Skin of body (tissue), 2 donors: ENCODE data around the gene REEP1. TPM values are rescaled to one million over a fixed set of nuclear protein-coding genes. Genes with fewer than 3 reads are reported as not detected.

Source experiments
- DNase-seq: peaks from one replicate; lab custom pipeline; 2025; lab: John Stamatoyannopoulos, UW
- total RNA-seq: library from RNA; depleted of rRNA; stranded (reverse); fragments of >200 nt; gene quantifications from one replicate; pipeline ENCODE4 v1.2.3, GENCODE V29; 2014

REEP1 gene
- total RNA-seq, result 3.9 TPM

- DNase-seq, result no peak
Measured at GRCh38 chr2:86337244-86337835, at the start of gene REEP1. TSS of gene REEP1 (minus strand) at chr2:86337626. CDS start at chr2:86337510, 116 bp downstream.

GRCh38 chr2:86383844-86384243, 46.4 kb upstream of the REEP1 start:
- DNase-seq, result no peak

GRCh38 chr2:86382698-86383097, 45.3 kb upstream of the REEP1 start:
- DNase-seq, result no peak

GRCh38 chr2:86382108-86382507, 44.7 kb upstream of the REEP1 start:
- no peak for DNase-seq

- no peak for DNase-seq
Measured at GRCh38 chr2:86378469-86378868, 41.0 kb upstream of the REEP1 start.

- DNase-seq, result no peak
Measured at GRCh38 chr2:86375623-86376022, 38.2 kb upstream of the REEP1 start.

- DNase-seq, result no peak
Measured at GRCh38 chr2:86372641-86373502, 35.4 kb upstream of the REEP1 start.

GRCh38 chr2:86372133-86372532, 34.7 kb upstream of the REEP1 start:
- no peak for DNase-seq

- DNase-seq, result no peak
Measured at GRCh38 chr2:86371527-86371926, 34.1 kb upstream of the REEP1 start.

GRCh38 chr2:86370579-86370978, 33.2 kb upstream of the REEP1 start:
- DNase-seq, result no peak

GRCh38 chr2:86368161-86368824, 30.9 kb upstream of the REEP1 start:
- DNase-seq, result no peak

GRCh38 chr2:86367499-86367777, 30.0 kb upstream of the REEP1 start:
- DNase-seq, result no peak

GRCh38 chr2:86366651-86367498, 29.4 kb upstream of the REEP1 start:
- no peak for DNase-seq

- no peak for DNase-seq
Measured at GRCh38 chr2:86364894-86365293, 27.5 kb upstream of the REEP1 start.

GRCh38 chr2:86360776-86361175, 23.4 kb upstream of the REEP1 start:
- no peak for DNase-seq

GRCh38 chr2:86358957-86359356, 21.5 kb upstream of the REEP1 start:
- DNase-seq, result no peak

GRCh38 chr2:86357392-86357963, 20.1 kb upstream of the REEP1 start:
- DNase-seq, result no peak

GRCh38 chr2:86352727-86353221, 15.3 kb upstream of the REEP1 start:
- no peak for DNase-seq

GRCh38 chr2:86352137-86352726, 14.8 kb upstream of the REEP1 start:
- no peak for DNase-seq

GRCh38 chr2:86350751-86351150, 13.3 kb upstream of the REEP1 start:
- DNase-seq, result no peak

- DNase-seq, result no peak
Measured at GRCh38 chr2:86347401-86347800, 10.0 kb upstream of the REEP1 start.
